Esophagus muscularis mucosa (tissue), 4 donors: Measurements from ENCODE around the gene C9orf43. TPM values are rescaled to one million over a fixed set of nuclear protein-coding genes. Genes with fewer than 3 reads are reported as not detected.

ENCODE experiments used
- DNase-seq: peaks from one replicate; pipeline ENCODE4 v3.0.0-alpha.2; 2017; ENCODE audit errors: extremely low spot score
- H3K27ac ChIP-seq, 4 donors: fragments of 200-600 bp; sonication (generic); replicated peaks in 1 of 4; 1 replicate in 3 of 4; 2 replicates in 1 of 4; pipeline ENCODE4 v1.5.1; 2016 to 2019; ENCODE audit warnings: mild to moderate bottlenecking in 1 of 4
- H3K27me3 ChIP-seq, 4 donors: fragments of 200-600 bp; sonication (generic); one replicate each; pipeline versions ENCODE4 v1.5.1 to v1.6.0; 2016 to 2019
- H3K36me3 ChIP-seq, 4 donors: fragments of 200-600 bp; sonication (generic); one replicate each; pipeline ENCODE4 v1.5.1; 2016 to 2019
- H3K4me1 ChIP-seq, 4 donors: fragments of 200-600 bp; sonication (generic); one replicate each; pipeline ENCODE4 v1.5.1; 2016 to 2019
- H3K4me3 ChIP-seq, 4 donors: fragments of 200-600 bp; sonication (generic); 1 replicate in 2 of 4; 2 replicates in 2 of 4; pipeline ENCODE4 v1.5.1; 2016 to 2019; ENCODE audit warnings: mild to moderate bottlenecking in 4 of 4, moderate library complexity in 1 of 4
- H3K9me3 ChIP-seq, 4 donors: fragments of 200-600 bp; sonication (generic); 1 replicate in 3 of 4; 2 replicates in 1 of 4; pipeline ENCODE4 v1.5.1; 2016 to 2019
- CTCF ChIP-seq, 3 experiments: fragments of 200-600 bp in 2 of 3; fragments of 450-650 bp in 1 of 3; sonication (generic) in 2 of 3; IDR thresholded peaks; one replicate each; pipeline ENCODE4 v1.5.1; 2017 to 2019; ENCODE audit warnings: antibody characterized with exemption in 3 of 3, mild to moderate bottlenecking in 2 of 3, moderate library complexity in 1 of 3
- EP300 ChIP-seq: sonication (generic); formaldehyde crosslinking; IDR thresholded peaks from one replicate; pipeline ENCODE4 v1.6.1; 2017; ENCODE audit warnings: antibody characterized with exemption
- POLR2A ChIP-seq: fragments of 450-650 bp; IDR thresholded peaks from one replicate; pipeline ENCODE4 v1.6.1; 2017; ENCODE audit warnings: antibody characterized with exemption, moderate library complexity, mild to moderate bottlenecking, low read depth
- POLR2AphosphoS5 ChIP-seq, 2 donors: sonication (generic); formaldehyde crosslinking; IDR thresholded peaks; one replicate each; pipeline ENCODE4 v1.6.1; 2017; ENCODE audit warnings: antibody characterized with exemption in 2 of 2
- WGBS: methylation state at CpG from one replicate; pipeline ENCODE4 v1.1.5; 2018; 5-methylcytosine and 5-hydroxymethylcytosine counted together
- intact Hi-C: fragments of 100-400 bp; cut with DNase I; formaldehyde crosslinking; loops from one replicate; pipeline ENCODE4 v1.15.1; 2023
- total RNA-seq, 4 donors: library from RNA; depleted of rRNA; stranded (reverse); fragments of >200 nt; gene quantifications; one replicate each; pipeline versions ENCODE4 v1.1.0 to v1.2.1, GENCODE V29; 2016

The C9orf43 gene
- total RNA-seq, 4 donors from 2014 or later = 0.17 to 1.8 TPM; not detected in 2

GRCh38 chr9:113390192-113390960, 20.2 kb upstream of the C9orf43 start:
- Histone ChIP-seq H3K4me3 (no peak overlapping the region), H3K4me1 (no peaks in the 10 kb centered on the region), H3K27me3 (no peaks in the 10 kb centered on the region), H3K27ac (no peak overlapping the region), H3K9me3 (no peaks in the 10 kb centered on the region), H3K36me3 (peaks cover 30 to 88% (median 73%) of the 10 kb centered on the region in 4 donors)
- intact Hi-C loops = no loop called here
- TF ChIP-seq POLR2A (no peak), CTCF (IDR thresholded peaks at IDR 0.05) (no peak), EP300 (no peak), POLR2AphosphoS5 (IDR thresholded peaks at IDR 0.05) (no peak)
- 97% methylated on average over 11 of the region's 17 CpGs for WGBS
- DNase-seq = peak; percentile 57

GRCh38 chr9:113391917-113392316, 18.6 kb upstream of the C9orf43 start:
- Histone ChIP-seq H3K27me3 (no peaks in the 10 kb centered on the region), H3K4me3 (no peak overlapping the region), H3K27ac (no peak overlapping the region), H3K36me3 (peaks cover 30 to 85% (median 68%) of the 10 kb centered on the region in 4 donors), H3K9me3 (no peaks in the 10 kb centered on the region), H3K4me1 (no peaks in the 10 kb centered on the region)
- intact Hi-C loops = no loop called here
- DNase-seq = no peak
- WGBS = 93% methylated on average over 7 of the region's 7 CpGs
- TF ChIP-seq POLR2A (no peak), CTCF (IDR thresholded peaks at IDR 0.05) (no peak), POLR2AphosphoS5 (IDR thresholded peaks at IDR 0.05) (no peak), EP300 (no peak)

GRCh38 chr9:113393281-113393680, 17.3 kb upstream of the C9orf43 start:
- peaks cover 27 to 72% (median 55%) of the 10 kb centered on the region in 4 donors for H3K36me3 ChIP-seq
- H3K4me3 ChIP-seq = no peak overlapping the region
- no peaks in the 10 kb centered on the region for H3K27me3 ChIP-seq
- peaks cover 0 to under 1% (median 0%) of the 10 kb centered on the region in 4 donors for H3K4me1 ChIP-seq
- WGBS = 97% methylated on average over 7 of the region's 7 CpGs
- intact Hi-C loops = no loop called here
- DNase-seq = no peak
- no peak for TF ChIP-seq POLR2A
- H3K9me3 ChIP-seq = no peaks in the 10 kb centered on the region
- no peak overlapping the region for H3K27ac ChIP-seq

- Histone ChIP-seq H3K9me3 (no peaks in the 10 kb centered on the region), H3K4me1 (peaks cover 12 to 16% (median 14%) of the 10 kb centered on the region in 4 donors), H3K27me3 (no peaks in the 10 kb centered on the region), H3K27ac (no peak overlapping the region), H3K36me3 (peaks cover 11 to 52% (median 36%) of the 10 kb centered on the region in 4 donors), H3K4me3 (no peak overlapping the region)
- no peak for TF ChIP-seq CTCF (IDR thresholded peaks at IDR 0.05)
- no peak for TF ChIP-seq EP300
- no peak for TF ChIP-seq POLR2A
- TF ChIP-seq POLR2AphosphoS5 (IDR thresholded peaks at IDR 0.05) = no peak
- no peak for DNase-seq
- intact Hi-C loops = no loop called here
- 97% methylated on average over 9 of the region's 9 CpGs for WGBS
Observed at GRCh38 chr9:113395000-113395861, 15.3 kb upstream of the C9orf43 start.

- DNase-seq = no peak
- H3K27me3 ChIP-seq = no peaks in the 10 kb centered on the region
- WGBS = 75% methylated on average over 3 of the region's 3 CpGs
- no peaks in the 10 kb centered on the region for H3K9me3 ChIP-seq
- intact Hi-C loops = no loop called here
- H3K36me3 ChIP-seq = peaks cover 2 to 32% (median 16%) of the 10 kb centered on the region in 4 donors
- no peak overlapping the region for H3K27ac ChIP-seq
- TF ChIP-seq EP300 (no peak), POLR2AphosphoS5 (IDR thresholded peaks at IDR 0.05) (no peak), CTCF (IDR thresholded peaks at IDR 0.05) (no peak), POLR2A (no peak)
- H3K4me1 ChIP-seq = peaks cover 26 to 27% (median 27%) of the 10 kb centered on the region in 4 donors
- no peak overlapping the region for H3K4me3 ChIP-seq
Observed at GRCh38 chr9:113397203-113397631, 13.3 kb upstream of the C9orf43 start.
